PFSK-1 (cell line): ENCODE results near the gene SPNS2.

Source experiments
- FOXP2 ChIP-seq: optimal IDR thresholded peaks from 2 replicates; pipeline ENCODE3; 2011; ENCODE audit warnings: borderline replicate concordance, control low read depth, inconsistent platforms; ENCODE audit not compliant: insufficient read depth; ENCODE audit errors: extremely low read length, extremely low read depth
- POLR2AphosphoS5 ChIP-seq: IDR thresholded peaks from 2 replicates; pipeline ENCODE4 v1.6.1; 2012; ENCODE audit warnings: low read depth, mild to moderate bottlenecking, control low read depth, low read length, moderate library complexity
- REST ChIP-seq, 2 experiments: IDR thresholded peaks; 2 replicates each; pipeline versions ENCODE4 v1.6.1 to v1.8.0; 2011 to 2012; ENCODE audit warnings: low read depth in 2 of 2, low read length in 2 of 2, control low read depth in 1 of 2, inconsistent platforms in 1 of 2, mild to moderate bottlenecking in 1 of 2, moderate library complexity in 1 of 2; ENCODE audit not compliant: insufficient read depth in 1 of 2
- SIN3A ChIP-seq: IDR thresholded peaks from 2 replicates; pipeline ENCODE4 v1.6.1; 2012; ENCODE audit warnings: mild to moderate bottlenecking, low read length, moderate library complexity, borderline replicate concordance; ENCODE audit not compliant: insufficient read depth
- TAF1 ChIP-seq: IDR thresholded peaks from 2 replicates; pipeline ENCODE4 v1.6.1; 2012; ENCODE audit warnings: low read length, control low read depth, borderline replicate concordance; ENCODE audit not compliant: insufficient read depth

The SPNS2 gene

GRCh38 chr17:4488989-4489595 is 9.6 kb upstream of the SPNS2 start:
- TF ChIP-seq FOXP2 (no peak), POLR2AphosphoS5 (no peak), SIN3A (no peak), TAF1 (no peak), REST (IDR thresholded peaks at IDR 0.05; ENCODE audit: insufficient read depth in 1 of 2, low read depth in 2 of 2, low read length in 2 of 2) (no peak)

DNA sequence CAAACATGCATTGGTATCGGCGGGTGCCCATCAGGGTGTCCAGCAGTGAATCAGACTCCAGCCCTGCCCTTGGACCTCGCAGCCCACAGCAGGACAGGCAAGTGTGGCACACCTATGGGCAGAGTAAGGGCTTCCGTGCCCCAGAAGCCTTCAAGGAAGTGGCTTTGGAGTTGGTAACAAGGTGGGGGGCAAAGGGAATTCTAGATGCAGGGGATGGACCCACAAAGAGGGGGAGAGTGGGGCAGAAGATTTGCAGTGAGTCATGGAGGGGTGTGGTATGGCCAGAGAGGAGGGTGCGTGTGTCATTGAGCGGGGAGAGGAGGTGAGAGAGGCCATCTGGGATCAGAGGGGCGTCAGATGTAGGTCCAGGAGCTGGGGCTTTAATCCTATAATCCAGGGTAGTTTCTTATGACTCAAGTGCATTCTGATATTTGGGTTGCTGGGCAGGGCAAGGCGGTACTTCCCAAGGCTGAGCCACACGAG is 8.5 kb upstream of the SPNS2 start:
- TF ChIP-seq FOXP2 (no peak), TAF1 (no peak), SIN3A (no peak), REST (IDR thresholded peaks at IDR 0.05; ENCODE audit: insufficient read depth in 1 of 2, low read depth in 2 of 2, low read length in 2 of 2) (no peak)

DNA sequence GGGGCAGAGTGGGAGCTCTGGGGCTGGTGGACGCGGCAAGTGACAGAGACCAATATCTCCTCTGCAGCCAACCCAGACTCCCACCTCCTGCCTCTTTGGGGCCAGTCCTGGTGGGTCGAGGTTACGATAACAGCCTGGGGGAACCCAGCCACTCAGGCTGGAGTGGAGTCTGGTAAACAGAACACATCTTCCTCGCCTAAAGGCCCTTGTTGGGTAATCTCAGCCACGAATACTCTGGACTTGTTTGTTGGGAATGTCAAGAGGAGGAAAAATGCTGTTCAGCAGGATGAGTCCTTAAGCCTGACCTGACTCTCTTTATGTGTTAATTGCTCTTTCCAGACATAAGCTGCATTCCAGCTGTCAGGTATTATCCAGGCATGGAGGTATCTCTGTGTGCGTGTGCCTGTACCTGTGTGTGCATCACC is 8.0 kb upstream of the SPNS2 start:
- TF ChIP-seq REST (IDR thresholded peaks at IDR 0.05; ENCODE audit: insufficient read depth in 1 of 2, low read depth in 2 of 2, low read length in 2 of 2) (no peak), SIN3A (no peak), POLR2AphosphoS5 (no peak), FOXP2 (no peak), TAF1 (no peak)

DNA sequence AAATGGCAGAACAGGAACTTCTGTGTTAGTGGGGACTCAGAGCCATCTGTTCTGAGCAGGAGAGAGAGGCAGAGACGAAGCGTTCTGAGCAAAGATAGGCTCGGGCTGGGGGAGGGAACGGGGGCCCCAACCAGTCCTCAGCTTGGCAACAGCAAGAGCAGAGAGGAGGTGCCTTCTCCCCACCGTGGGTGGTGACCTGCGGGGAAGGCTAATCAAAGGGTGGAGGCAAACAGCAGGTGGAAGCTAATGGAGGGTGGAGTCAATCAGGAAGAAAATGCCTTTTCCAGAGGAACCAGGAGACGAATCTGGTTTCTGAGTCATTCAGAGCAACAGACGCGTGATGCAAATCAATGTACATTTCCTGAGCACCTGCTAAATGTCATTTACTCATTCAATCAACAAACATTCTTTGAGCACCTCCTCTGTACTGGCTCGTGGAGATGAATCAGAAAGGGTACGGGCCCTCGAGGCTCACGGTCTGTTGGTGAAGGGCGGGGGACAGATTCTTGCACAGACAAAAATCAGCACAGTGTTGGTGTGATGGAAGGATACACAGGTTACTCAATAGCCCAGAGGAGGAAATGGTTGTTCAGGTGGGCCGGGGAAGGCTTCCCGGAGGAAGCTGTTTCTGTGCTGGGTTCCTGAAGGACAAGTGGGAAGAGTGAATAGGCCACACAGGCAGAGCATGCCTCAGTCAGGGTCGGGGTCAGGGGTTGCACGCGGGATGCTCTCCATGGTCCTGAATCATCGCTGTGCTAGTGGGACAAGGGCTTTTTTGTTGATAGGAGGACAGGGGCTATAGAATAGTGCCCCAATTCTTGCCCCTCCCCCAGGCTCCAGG is 5.7 kb upstream of the SPNS2 start:
- peak; percentile 23; the same call in 1 of the 2 replicates for TF ChIP-seq SIN3A
- no peak for TF ChIP-seq TAF1
- no peak for TF ChIP-seq FOXP2
- TF ChIP-seq REST (IDR thresholded peaks at IDR 0.05; ENCODE audit: insufficient read depth in 1 of 2, low read depth in 2 of 2, low read length in 2 of 2): peak; percentile 98 to 99
- TF ChIP-seq POLR2AphosphoS5: no peak
